SK-N-SH (cell line): Measurements from ENCODE around the gene CDH13.

ENCODE experiments used
- CTCF ChIP-seq: fragments of 200-600 bp; sonication (generic); IDR thresholded peaks from 2 replicates; pipeline ENCODE4 v1.6.1; 2017; ENCODE audit warnings: antibody characterized with exemption, mild to moderate bottlenecking, moderate library complexity
- EP300 ChIP-seq, 2 experiments: IDR thresholded peaks; 2 replicates each; pipeline versions ENCODE4 v1.4.0 to v1.6.1; 2012; ENCODE audit warnings: borderline replicate concordance in 1 of 2, low read depth in 1 of 2, low read length in 1 of 2
- EZH2phosphoT487 ChIP-seq: fragments of 200-600 bp; sonication (generic); IDR thresholded peaks from 2 replicates; pipeline ENCODE4 v1.6.1; 2017; ENCODE audit warnings: low read depth, mixed run types, mild to moderate bottlenecking, antibody characterized with exemption, moderate library complexity, borderline replicate concordance
- JUND ChIP-seq: IDR thresholded peaks from 2 replicates; pipeline ENCODE4 v1.4.0; 2012
- MXI1 ChIP-seq: IDR thresholded peaks from 2 replicates; pipeline ENCODE4 v1.6.1; 2012; ENCODE audit warnings: mild to moderate bottlenecking, low read depth, low read length, improper control_type of control experiment
- NRF1 ChIP-seq: IDR thresholded peaks from 2 replicates; pipeline ENCODE4 v1.6.1; 2012; ENCODE audit warnings: low read depth, mild to moderate bottlenecking, low read length
- POLR2AphosphoS5 ChIP-seq: IDR thresholded peaks from 2 replicates; pipeline ENCODE4 v1.6.1; 2012; ENCODE audit warnings: low read depth, low read length
- RCOR1 ChIP-seq: fragments of 150-350 bp; IDR thresholded peaks from 2 replicates; pipeline ENCODE4 v1.6.1; 2017; ENCODE audit warnings: antibody characterized with exemption, low read length
- REST ChIP-seq: IDR thresholded peaks from 2 replicates; pipeline ENCODE4 v1.6.1; 2012; ENCODE audit warnings: mild to moderate bottlenecking, low read depth, low read length, moderate library complexity
- RFX5 ChIP-seq: IDR thresholded peaks from 2 replicates; pipeline ENCODE4 v1.6.1; 2012; ENCODE audit warnings: mild to moderate bottlenecking, improper control_type of control experiment, low read length
- TAF1 ChIP-seq: IDR thresholded peaks from 2 replicates; pipeline ENCODE4 v1.6.1; 2012; ENCODE audit warnings: low read depth, mild to moderate bottlenecking, low read length, moderate library complexity, borderline replicate concordance
- USF1 ChIP-seq: IDR thresholded peaks from 2 replicates; pipeline ENCODE4 v1.4.0; 2012; ENCODE audit warnings: low read depth, borderline replicate concordance
- YY1 ChIP-seq: IDR thresholded peaks from 2 replicates; pipeline ENCODE4 v1.4.0; 2012; ENCODE audit warnings: low read depth, mild to moderate bottlenecking
- ZBTB33 ChIP-seq: IDR thresholded peaks from 2 replicates; pipeline ENCODE4 v1.4.0; 2012; ENCODE audit warnings: low read depth, borderline replicate concordance

- TF ChIP-seq ZBTB33, result no peak
- no peak for TF ChIP-seq JUND
- no peak for TF ChIP-seq CTCF
- no peak for TF ChIP-seq NRF1
- no peak for TF ChIP-seq EP300 (IDR thresholded peaks at IDR 0.05; ENCODE audit: borderline replicate concordance in 1 of 2, low read depth in 1 of 2, low read length in 1 of 2)
- TF ChIP-seq POLR2AphosphoS5, result no peak
- no peak for TF ChIP-seq YY1
- no peak for TF ChIP-seq TAF1
- TF ChIP-seq REST, result no peak
- no peak for TF ChIP-seq RCOR1
- no peak for TF ChIP-seq EZH2phosphoT487
- TF ChIP-seq USF1, result no peak
- TF ChIP-seq RFX5, result no peak
- no peak for TF ChIP-seq MXI1
Observed at GRCh38 chr16:83185902-83186301, 559.1 kb downstream of the CDH13 start.
